ENCODE data around the gene CDC14A. TPM values are rescaled to one million over a fixed set of nuclear protein-coding genes. Genes with fewer than 3 reads are reported as not detected.

CDC14A gene
- total and polyA plus RNA-seq, 2 of the 8 experiments (the other 6 are each of a cell fraction or from before 2014, with no cell fraction given) = 3.2 to 8.9 TPM

GRCh38 chr1:100483230-100483629 is 130.9 kb downstream of the CDC14A start:
- no peaks in the 10 kb centered on the region for H3K9me3 ChIP-seq (ENCODE audit: insufficient read depth in 2 of 2, low read depth in 1 of 2, low read length in 1 of 2)
- DNase-seq (ENCODE audit: low read depth in 1 of 2, low spot score in 2 of 2) (no peak), FAIRE-seq (no peak)
- ChIA-PET CTCF (ENCODE audit: partially characterized antibody) (no interaction called here), POLR2A (ENCODE audit: partially characterized antibody) (no interaction called here)
- H3K79me2 ChIP-seq (ENCODE audit: control insufficient read depth in 1 of 2, insufficient read depth in 2 of 2, low read length in 2 of 2) = no peaks in the 10 kb centered on the region
- H2BK15ac ChIP-seq (ENCODE audit: low read length) = no peak overlapping the region
- H2BK20ac ChIP-seq (ENCODE audit: low read length) = no peak overlapping the region
- no peak overlapping the region for H3K14ac ChIP-seq (ENCODE audit: insufficient read length)
- H4K91ac ChIP-seq (replicated peaks; ENCODE audit: insufficient read length, low read length) = no peak overlapping the region
- no peaks in the 10 kb centered on the region for H4K20me1 ChIP-seq (replicated peaks in 1 of 2; ENCODE audit: control insufficient read depth in 1 of 2, insufficient read depth in 2 of 2, low read length in 2 of 2)
- no peaks in the 10 kb centered on the region; a peak in 1 of 7 replicates for H3K4me1 ChIP-seq (replicated peaks in 1 of 4; ENCODE audit: control insufficient read depth in 3 of 4, insufficient read depth in 4 of 4, low read length in 3 of 4)
- no peak overlapping the region for H3K9ac ChIP-seq (replicated peaks in 1 of 4; ENCODE audit: extremely low read depth in 1 of 4, low read depth in 3 of 4, low read length in 3 of 4)
- no peak overlapping the region for H3K56ac ChIP-seq (replicated peaks; ENCODE audit: insufficient read length, low read depth, low read length)
- no peak overlapping the region for H3K27ac ChIP-seq (ENCODE audit: low read depth, low read length)
- H3K23ac ChIP-seq (ENCODE audit: insufficient read length) = no peak overlapping the region
- H3K4me2 ChIP-seq (ENCODE audit: insufficient read depth in 1 of 2, low read depth in 2 of 2, low read length in 2 of 2) = no peak overlapping the region
- H2AFZ ChIP-seq (ENCODE audit: low read length) = no peak overlapping the region
- no peaks in the 10 kb centered on the region for H3K79me1 ChIP-seq (ENCODE audit: low read depth, low read length)
- H3K4ac ChIP-seq (replicated peaks; ENCODE audit: insufficient read length, low read depth, low read length) = no peak overlapping the region
- H2BK5ac ChIP-seq (ENCODE audit: low read depth, low read length) = no peak overlapping the region
- 93% methylated on average over 3 of the region's 3 CpGs; no CpG with 5 or more reads in 1 of the 2 experiments for WGBS, 2 experiments (ENCODE audit: extremely low coverage in 1 of 2, insufficient coverage in 1 of 2, insufficient read length in 1 of 2, insufficient replicate concordance in 2 of 2, low coverage in 1 of 2, low lambda C conversion rate in 2 of 2, missing lambda C conversion rate in 1 of 2)
- H4K5ac ChIP-seq (ENCODE audit: insufficient read length, low read depth, low read length) = no peak overlapping the region
- H3K23me2 ChIP-seq (ENCODE audit: low read depth, low read length) = no peaks in the 10 kb centered on the region
- no peak overlapping the region for H3K4me3 ChIP-seq (ENCODE audit: extremely low read depth in 1 of 4, insufficient read depth in 2 of 4, low read depth in 3 of 4, low read length in 4 of 4)
- no peaks in the 10 kb centered on the region for H3K27me3 ChIP-seq (replicated peaks in 1 of 4; ENCODE audit: control insufficient read depth in 3 of 4, extremely low read depth in 1 of 4, insufficient read depth in 3 of 4, low read length in 3 of 4)
- no peak overlapping the region for H4K8ac ChIP-seq (ENCODE audit: extremely low read depth, insufficient read depth, low read length)
- no peaks in the 10 kb centered on the region for H3K36me3 ChIP-seq (ENCODE audit: control insufficient read depth in 2 of 4, insufficient read depth in 4 of 4, low read length in 3 of 4)
- no peak overlapping the region for H2BK120ac ChIP-seq (replicated peaks; ENCODE audit: low read depth, low read length)
- no peak overlapping the region for H2AK5ac ChIP-seq (ENCODE audit: low read depth, low read length)
- no peak overlapping the region for H2BK12ac ChIP-seq (ENCODE audit: low read depth, low read length)
- H3K18ac ChIP-seq (ENCODE audit: extremely low read depth, low read length) = no peak overlapping the region
- TF ChIP-seq SP2 (IDR thresholded peaks at IDR 0.05; ENCODE audit: low read length) (no peak), NANOG (IDR thresholded peaks at IDR 0.05; ENCODE audit: insufficient read depth, low read depth, low read length, poor library complexity, severe bottlenecking) (no peak), USF2 (IDR thresholded peaks at IDR 0.05; ENCODE audit: low read length) (no peak), SP1 (IDR thresholded peaks at IDR 0.05; ENCODE audit: low read depth, low read length) (no peak), POLR2A (IDR thresholded peaks at IDR 0.05; ENCODE audit: control extremely low read depth in 1 of 2, low read depth in 2 of 2, low read length in 2 of 2) (no peak), BRCA1 (IDR thresholded peaks at IDR 0.05; ENCODE audit: low read depth, low read length) (no peak), TBP (IDR thresholded peaks at IDR 0.05; ENCODE audit: low read depth, low read length) (no peak), TEAD4 (IDR thresholded peaks at IDR 0.05; ENCODE audit: low read depth, low read length) (no peak), TAF7 (optimal IDR thresholded peaks at IDR 0.05; ENCODE audit: borderline replicate concordance, low read depth, low read length) (no peak), E2F6 (IDR thresholded peaks at IDR 0.05) (no peak), CREB1 (IDR thresholded peaks at IDR 0.05) (no peak), JUN (IDR thresholded peaks at IDR 0.05; ENCODE audit: low read depth, low read length) (no peak)
- TF ChIP-seq, protein P1, sequence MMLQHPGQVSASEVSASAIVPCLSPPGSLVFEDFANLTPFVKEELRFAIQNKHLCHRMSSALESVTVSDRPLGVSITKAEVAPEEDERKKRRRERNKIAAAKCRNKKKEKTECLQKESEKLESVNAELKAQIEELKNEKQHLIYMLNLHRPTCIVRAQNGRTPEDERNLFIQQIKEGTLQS (IDR thresholded peaks at IDR 0.05; ENCODE audit: insufficient read depth, low read depth, low read length) = no peak

Measured in H1 (cell line).